Hepatocyte (in vitro differentiated cells): ENCODE data around the gene TOMM7.

Source experiments
- CTCF ChIP-seq: fragments of 200-600 bp; sonication (generic); IDR thresholded peaks from 2 replicates; pipeline ENCODE4 v1.5.1; 2016; ENCODE audit warnings: antibody characterized with exemption, mild to moderate bottlenecking; ENCODE audit not compliant: poor library complexity
- EZH2 ChIP-seq: fragments of 200-600 bp; sonication (generic); IDR thresholded peaks from 2 replicates; pipeline ENCODE4 v1.6.1; 2016; ENCODE audit warnings: antibody characterized with exemption, mild to moderate bottlenecking, borderline replicate concordance
- EZH2phosphoT487 ChIP-seq: fragments of 200-600 bp; sonication (generic); IDR thresholded peaks from one replicate; pipeline ENCODE4 v1.6.1; 2018; ENCODE audit warnings: antibody characterized with exemption, mild to moderate bottlenecking, low read depth, moderate library complexity; ENCODE audit not compliant: unreplicated experiment, severe bottlenecking

- TF ChIP-seq CTCF = no peak
- TF ChIP-seq EZH2 = no peak
- no peak for TF ChIP-seq EZH2phosphoT487
These were observed 49.8 kb downstream of the TOMM7 start for GRCh38 chr7:22772885-22773284.
